ENCODE results near the gene PHF20. TPM values are rescaled to one million over a fixed set of nuclear protein-coding genes. Genes with fewer than 3 reads are reported as not detected.

PHF20 gene
- polyA plus RNA-seq, 2 donors: 13.0 to 15.8 TPM

DNA sequence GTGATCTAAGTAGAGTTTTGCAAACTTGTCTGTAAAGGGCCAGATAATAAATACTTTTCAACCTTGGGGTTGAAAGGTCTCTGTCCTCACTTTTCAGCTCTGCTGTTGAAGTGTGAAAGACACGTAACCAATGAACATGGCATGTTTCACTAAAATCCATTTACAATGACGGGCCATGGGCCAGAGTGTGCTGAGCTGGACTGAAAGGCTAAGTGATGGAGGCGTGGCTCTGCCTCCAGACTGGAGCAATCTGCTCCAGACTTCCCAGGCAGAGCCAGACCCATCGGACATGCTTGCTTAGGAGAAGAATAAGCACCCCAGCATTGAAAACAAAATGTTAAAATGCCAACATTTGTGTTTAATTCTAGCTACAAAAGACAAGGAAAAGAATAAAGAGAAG, 141.1 kb downstream of the PHF20 start:
- Histone ChIP-seq H3K36me3 (ENCODE audit: control insufficient read depth in 2 of 2, insufficient read depth in 2 of 2, low read length in 1 of 2) (peaks cover 4 to 17% of the 10 kb centered on the region in 2 donors), H3K9me3 (ENCODE audit: control insufficient read depth in 2 of 2, insufficient read depth in 1 of 2, low read depth in 1 of 2, low read length in 1 of 2) (no peaks in the 10 kb centered on the region), H3K27me3 (ENCODE audit: control insufficient read depth in 1 of 2, insufficient read depth in 2 of 2, low read length in 2 of 2) (no peaks in the 10 kb centered on the region), H3K4me1 (ENCODE audit: control insufficient read depth in 2 of 2, insufficient read depth in 2 of 2, low read length in 1 of 2) (peaks cover 0 to 2% of the 10 kb centered on the region in 2 donors), H3K27ac (ENCODE audit: low read depth in 2 of 2, low read length in 1 of 2) (no peak overlapping the region), H3K4me3 (ENCODE audit: low read depth in 1 of 2, low read length in 2 of 2) (no peak overlapping the region)
- 85 to 87% methylated on average over 4 of the region's 4 CpGs for WGBS, 2 donors

DNA sequence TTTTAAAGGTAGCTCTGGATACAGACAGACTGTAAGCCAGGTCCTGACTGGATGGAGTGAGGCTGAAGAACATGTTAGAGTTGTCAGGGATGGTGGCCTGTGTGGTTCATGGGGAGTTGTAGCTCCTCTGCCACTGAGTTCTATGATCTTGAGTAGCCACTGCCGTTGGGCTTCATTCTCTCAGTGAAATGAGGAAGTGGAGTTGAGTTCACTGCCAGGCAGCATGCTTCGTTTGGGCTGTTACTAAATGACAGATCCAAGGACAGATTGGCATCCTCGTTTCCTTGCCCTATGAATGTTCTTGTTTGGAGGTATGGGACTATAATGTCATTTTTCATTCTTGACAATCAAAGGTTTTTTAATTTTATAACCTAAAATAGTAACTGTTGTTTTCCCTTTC, 145.3 kb downstream of the PHF20 start:
- no peak overlapping the region for H3K4me3 ChIP-seq (ENCODE audit: low read depth in 1 of 2, low read length in 2 of 2)
- peaks cover 6 to 19% of the 10 kb centered on the region in 2 donors for H3K36me3 ChIP-seq (ENCODE audit: control insufficient read depth in 2 of 2, insufficient read depth in 2 of 2, low read length in 1 of 2)
- H3K27ac ChIP-seq (ENCODE audit: low read depth in 2 of 2, low read length in 1 of 2): no peak overlapping the region
- peaks cover 0 to 2% of the 10 kb centered on the region in 2 donors for H3K4me1 ChIP-seq (ENCODE audit: control insufficient read depth in 2 of 2, insufficient read depth in 2 of 2, low read length in 1 of 2)
- 68 to 74% methylated on average over 3 of the region's 3 CpGs for WGBS, 2 donors
- no peaks in the 10 kb centered on the region for H3K9me3 ChIP-seq (ENCODE audit: control insufficient read depth in 2 of 2, insufficient read depth in 1 of 2, low read depth in 1 of 2, low read length in 1 of 2)
- H3K27me3 ChIP-seq (ENCODE audit: control insufficient read depth in 1 of 2, insufficient read depth in 2 of 2, low read length in 2 of 2): no peaks in the 10 kb centered on the region

DNA sequence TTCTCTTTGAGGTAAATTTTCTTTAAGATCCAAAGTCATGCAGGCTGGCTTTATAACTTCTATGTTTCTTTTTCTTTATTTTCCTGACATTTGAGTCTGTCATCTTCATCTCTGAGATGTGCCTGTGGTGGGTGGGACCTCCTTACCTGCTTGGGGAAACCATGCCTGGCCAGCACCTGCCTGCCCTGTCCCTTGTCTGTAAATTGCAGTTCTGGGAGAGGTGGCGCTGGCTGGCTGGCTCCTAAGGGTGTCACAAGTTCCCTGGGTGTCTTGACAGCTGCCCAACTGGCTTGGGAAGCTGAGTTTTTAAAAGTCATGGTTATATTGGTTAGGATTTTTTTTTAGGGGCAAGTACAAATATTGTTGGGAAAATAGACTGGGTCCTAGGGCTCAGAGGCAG, 146.2 kb downstream of the PHF20 start:
- H3K27ac ChIP-seq (ENCODE audit: low read depth in 2 of 2, low read length in 1 of 2): no peak overlapping the region
- H3K9me3 ChIP-seq (ENCODE audit: control insufficient read depth in 2 of 2, insufficient read depth in 1 of 2, low read depth in 1 of 2, low read length in 1 of 2): no peaks in the 10 kb centered on the region
- WGBS, 2 donors: 85 to 94% methylated on average over 1 of the region's 1 CpG
- H3K4me1 ChIP-seq (ENCODE audit: control insufficient read depth in 2 of 2, insufficient read depth in 2 of 2, low read length in 1 of 2): peaks cover 0 to 2% of the 10 kb centered on the region in 2 donors
- H3K4me3 ChIP-seq (ENCODE audit: low read depth in 1 of 2, low read length in 2 of 2): no peak overlapping the region
- peaks cover 6 to 19% of the 10 kb centered on the region in 2 donors for H3K36me3 ChIP-seq (ENCODE audit: control insufficient read depth in 2 of 2, insufficient read depth in 2 of 2, low read length in 1 of 2)
- no peaks in the 10 kb centered on the region for H3K27me3 ChIP-seq (ENCODE audit: control insufficient read depth in 1 of 2, insufficient read depth in 2 of 2, low read length in 2 of 2)

DNA sequence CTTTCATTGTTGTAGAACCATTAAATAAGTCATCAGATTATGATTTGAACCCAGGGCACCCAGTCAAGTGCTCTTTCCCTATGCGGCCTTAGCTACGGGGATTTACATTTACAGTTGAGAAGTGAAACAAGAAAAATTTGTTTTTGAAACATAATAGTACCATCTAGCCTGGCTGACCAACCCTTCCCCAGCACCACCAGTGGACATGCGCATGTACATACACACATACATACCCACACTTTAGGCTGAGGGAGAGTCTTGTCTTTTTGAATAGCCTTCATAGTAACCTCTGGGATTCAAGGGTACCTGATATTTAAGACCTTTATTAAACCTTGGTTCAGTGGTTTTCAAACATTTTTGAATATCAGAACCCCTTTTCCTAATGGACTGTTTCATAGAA, 148.7 kb downstream of the PHF20 start:
- H3K36me3 ChIP-seq (ENCODE audit: control insufficient read depth in 2 of 2, insufficient read depth in 2 of 2, low read length in 1 of 2): peaks cover 6 to 11% of the 10 kb centered on the region in 2 donors
- 99% methylated on average over 3 of the region's 3 CpGs for WGBS, 2 donors

DNA sequence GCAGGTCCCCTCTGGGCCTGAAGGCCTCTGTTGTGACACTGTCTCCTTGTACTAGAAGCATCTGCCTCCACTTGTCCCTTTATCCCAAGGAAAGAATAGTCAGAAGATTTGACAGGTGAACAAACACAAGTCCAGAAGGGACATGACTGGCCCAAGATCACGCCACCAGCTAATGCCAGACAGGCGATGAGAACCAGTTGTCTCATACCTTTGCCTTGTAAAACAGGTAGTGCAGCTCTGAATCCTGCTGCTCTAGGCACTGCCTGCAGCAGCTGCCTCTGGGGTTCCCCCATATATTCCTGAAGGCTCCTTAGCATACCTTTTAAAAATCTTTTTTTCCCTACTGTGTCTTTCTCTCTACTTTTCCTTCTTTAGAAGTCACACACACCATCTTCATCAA, 157.5 kb downstream of the PHF20 start:
- 75 to 78% methylated on average over 2 of the region's 2 CpGs for WGBS, 2 donors

More for the DNA sequence above, 148.7 kb downstream of the PHF20 start:
- Histone ChIP-seq H3K4me1 (ENCODE audit: control insufficient read depth in 2 of 2, insufficient read depth in 2 of 2, low read length in 1 of 2) (no peaks in the 10 kb centered on the region), H3K27ac (ENCODE audit: low read depth in 2 of 2, low read length in 1 of 2) (no peak overlapping the region), H3K4me3 (ENCODE audit: low read depth in 1 of 2, low read length in 2 of 2) (no peak overlapping the region), H3K27me3 (ENCODE audit: control insufficient read depth in 1 of 2, insufficient read depth in 2 of 2, low read length in 2 of 2) (no peaks in the 10 kb centered on the region), H3K9me3 (ENCODE audit: control insufficient read depth in 2 of 2, insufficient read depth in 1 of 2, low read depth in 1 of 2, low read length in 1 of 2) (no peaks in the 10 kb centered on the region)

DNA sequence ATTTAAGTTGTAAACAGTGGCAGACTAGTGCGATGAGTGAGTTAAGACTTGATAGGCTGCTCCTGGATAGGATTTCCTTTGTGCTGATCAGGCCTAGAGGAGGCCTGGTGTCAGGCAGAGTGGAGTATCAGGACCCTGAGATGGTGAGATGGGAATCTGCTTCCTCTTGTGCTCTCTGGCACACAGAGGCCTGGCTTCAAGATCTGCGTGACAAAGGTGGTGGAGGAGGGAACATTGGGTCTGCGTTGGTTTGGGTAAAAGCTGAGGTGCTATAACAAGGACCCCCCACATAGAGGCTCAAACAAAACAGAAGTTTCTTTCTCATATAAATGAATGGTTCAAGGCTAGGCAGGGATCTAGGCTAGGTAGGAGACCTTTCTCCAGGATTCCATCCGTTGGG, 162.2 kb downstream of the PHF20 start:
- Histone ChIP-seq H3K4me1 (ENCODE audit: control insufficient read depth in 2 of 2, insufficient read depth in 2 of 2, low read length in 1 of 2) (no peaks in the 10 kb centered on the region), H3K4me3 (ENCODE audit: low read depth in 1 of 2, low read length in 2 of 2) (no peak overlapping the region), H3K27me3 (ENCODE audit: control insufficient read depth in 1 of 2, insufficient read depth in 2 of 2, low read length in 2 of 2) (no peaks in the 10 kb centered on the region), H3K9me3 (ENCODE audit: control insufficient read depth in 2 of 2, insufficient read depth in 1 of 2, low read depth in 1 of 2, low read length in 1 of 2) (no peaks in the 10 kb centered on the region), H3K36me3 (ENCODE audit: control insufficient read depth in 2 of 2, insufficient read depth in 2 of 2, low read length in 1 of 2) (peaks cover 13 to 14% of the 10 kb centered on the region in 2 donors), H3K27ac (ENCODE audit: low read depth in 2 of 2, low read length in 1 of 2) (no peak overlapping the region)
- 90 to 94% methylated on average over 4 of the region's 4 CpGs for WGBS, 2 donors

More for the DNA sequence above, 157.5 kb downstream of the PHF20 start:
- Histone ChIP-seq H3K4me1 (ENCODE audit: control insufficient read depth in 2 of 2, insufficient read depth in 2 of 2, low read length in 1 of 2) (no peaks in the 10 kb centered on the region), H3K4me3 (ENCODE audit: low read depth in 1 of 2, low read length in 2 of 2) (no peak overlapping the region), H3K36me3 (ENCODE audit: control insufficient read depth in 2 of 2, insufficient read depth in 2 of 2, low read length in 1 of 2) (peaks cover 10 to 12% of the 10 kb centered on the region in 2 donors), H3K9me3 (ENCODE audit: control insufficient read depth in 2 of 2, insufficient read depth in 1 of 2, low read depth in 1 of 2, low read length in 1 of 2) (no peaks in the 10 kb centered on the region), H3K27ac (ENCODE audit: low read depth in 2 of 2, low read length in 1 of 2) (no peak overlapping the region), H3K27me3 (ENCODE audit: control insufficient read depth in 1 of 2, insufficient read depth in 2 of 2, low read length in 2 of 2) (no peaks in the 10 kb centered on the region)

DNA sequence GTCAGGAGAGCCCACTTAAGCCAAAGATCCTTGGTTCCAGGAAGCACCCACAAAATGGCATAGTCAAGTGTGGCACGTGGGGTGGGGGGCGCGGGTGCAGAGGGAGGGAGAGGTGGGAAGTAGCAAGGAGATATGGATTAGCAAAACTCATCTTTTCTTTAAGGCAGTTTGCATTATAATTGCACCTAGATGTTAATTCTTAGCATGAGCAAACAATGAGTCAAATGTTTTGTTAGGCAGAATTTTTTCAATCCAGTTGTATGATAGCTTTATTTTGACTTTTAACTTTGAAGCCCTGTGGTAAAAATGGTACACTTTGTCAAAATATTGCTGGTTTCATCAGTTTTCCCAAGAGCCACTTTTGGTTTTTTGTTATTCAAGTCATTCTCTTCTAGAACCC, 167.4 kb downstream of the PHF20 start:
- Histone ChIP-seq H3K27me3 (ENCODE audit: control insufficient read depth in 1 of 2, insufficient read depth in 2 of 2, low read length in 2 of 2) (no peaks in the 10 kb centered on the region), H3K36me3 (ENCODE audit: control insufficient read depth in 2 of 2, insufficient read depth in 2 of 2, low read length in 1 of 2) (peaks cover 18 to 21% of the 10 kb centered on the region in 2 donors), H3K4me1 (ENCODE audit: control insufficient read depth in 2 of 2, insufficient read depth in 2 of 2, low read length in 1 of 2) (no peaks in the 10 kb centered on the region), H3K27ac (ENCODE audit: low read depth in 2 of 2, low read length in 1 of 2) (no peak overlapping the region), H3K9me3 (ENCODE audit: control insufficient read depth in 2 of 2, insufficient read depth in 1 of 2, low read depth in 1 of 2, low read length in 1 of 2) (no peaks in the 10 kb centered on the region), H3K4me3 (ENCODE audit: low read depth in 1 of 2, low read length in 2 of 2) (no peak overlapping the region)
- 94 to 98% methylated on average over 3 of the region's 3 CpGs for WGBS, 2 donors

DNA sequence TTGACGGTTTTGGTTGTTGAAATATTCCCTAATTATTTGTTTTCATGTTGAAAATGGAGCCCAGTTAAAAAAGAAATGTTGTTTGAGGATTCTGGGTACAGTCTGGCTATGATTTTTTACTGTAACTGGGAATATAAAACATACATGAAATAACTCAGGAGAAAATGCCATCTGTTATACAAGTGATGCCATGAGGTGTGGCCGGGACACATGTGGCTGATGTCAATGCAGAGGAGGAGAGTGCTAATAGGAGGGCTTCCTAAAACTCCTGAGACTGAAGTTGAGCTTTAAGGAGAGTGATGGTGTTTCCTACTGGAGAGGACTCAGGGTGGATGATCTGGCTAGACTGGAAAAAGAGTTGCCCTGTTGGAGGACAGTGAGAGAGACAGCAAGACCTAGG, 169.8 kb downstream of the PHF20 start:
- Histone ChIP-seq H3K4me1 (ENCODE audit: control insufficient read depth in 2 of 2, insufficient read depth in 2 of 2, low read length in 1 of 2) (no peaks in the 10 kb centered on the region), H3K4me3 (ENCODE audit: low read depth in 1 of 2, low read length in 2 of 2) (no peak overlapping the region), H3K9me3 (ENCODE audit: control insufficient read depth in 2 of 2, insufficient read depth in 1 of 2, low read depth in 1 of 2, low read length in 1 of 2) (no peaks in the 10 kb centered on the region), H3K27ac (ENCODE audit: low read depth in 2 of 2, low read length in 1 of 2) (no peak overlapping the region), H3K27me3 (ENCODE audit: control insufficient read depth in 1 of 2, insufficient read depth in 2 of 2, low read length in 2 of 2) (no peaks in the 10 kb centered on the region), H3K36me3 (ENCODE audit: control insufficient read depth in 2 of 2, insufficient read depth in 2 of 2, low read length in 1 of 2) (peaks cover 18 to 20% of the 10 kb centered on the region in 2 donors)
- WGBS, 2 donors: 91 to 96% methylated on average over 2 of the region's 2 CpGs

DNA sequence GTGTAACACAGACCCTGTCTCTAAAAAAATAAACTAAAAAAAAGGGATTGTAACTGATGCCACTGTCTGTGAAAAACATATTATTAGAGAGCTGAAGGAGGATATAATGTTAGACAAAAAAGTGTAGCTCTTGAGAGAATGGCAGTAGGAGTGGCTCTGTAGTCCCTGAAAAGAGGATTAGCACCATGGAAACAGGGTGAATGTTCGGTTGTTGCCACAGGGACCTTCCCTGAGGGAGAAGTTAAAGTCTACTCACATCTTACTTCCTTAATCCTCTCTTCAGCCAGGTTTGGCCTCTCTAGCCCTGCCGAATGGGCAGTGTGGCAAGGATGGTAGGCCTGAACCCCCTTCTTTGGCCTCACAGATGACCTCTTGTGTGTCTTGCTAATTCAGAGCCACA, 170.4 kb downstream of the PHF20 start:
- WGBS, 2 donors: 69 to 81% methylated on average over 2 of the region's 2 CpGs
- H3K4me1 ChIP-seq (ENCODE audit: control insufficient read depth in 2 of 2, insufficient read depth in 2 of 2, low read length in 1 of 2): no peaks in the 10 kb centered on the region
- H3K4me3 ChIP-seq (ENCODE audit: low read depth in 1 of 2, low read length in 2 of 2): no peak overlapping the region
- H3K27ac ChIP-seq (ENCODE audit: low read depth in 2 of 2, low read length in 1 of 2): no peak overlapping the region
- peaks cover 18 to 20% of the 10 kb centered on the region in 2 donors for H3K36me3 ChIP-seq (ENCODE audit: control insufficient read depth in 2 of 2, insufficient read depth in 2 of 2, low read length in 1 of 2)
- H3K9me3 ChIP-seq (ENCODE audit: control insufficient read depth in 2 of 2, insufficient read depth in 1 of 2, low read depth in 1 of 2, low read length in 1 of 2): no peaks in the 10 kb centered on the region
- no peaks in the 10 kb centered on the region for H3K27me3 ChIP-seq (ENCODE audit: control insufficient read depth in 1 of 2, insufficient read depth in 2 of 2, low read length in 2 of 2)

DNA sequence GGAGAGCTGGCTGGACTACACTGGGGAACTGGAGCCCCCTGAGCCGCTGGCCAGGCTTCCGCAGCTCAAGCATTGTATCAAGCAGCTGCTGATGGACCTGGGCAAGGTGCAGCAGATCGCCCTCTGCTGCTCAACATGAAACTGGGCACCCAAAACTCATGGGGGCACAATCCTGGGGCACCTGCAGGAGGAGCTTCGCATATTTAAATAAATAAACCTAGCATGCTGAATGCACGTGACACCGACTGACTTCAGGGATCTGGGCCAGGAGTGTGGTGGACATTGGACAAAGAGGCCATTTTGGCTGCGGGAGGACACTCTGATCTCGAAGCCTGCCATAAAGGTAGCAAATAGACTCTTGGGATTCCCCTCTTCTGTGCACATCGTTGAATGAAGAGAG, 175.7 kb downstream of the PHF20 start:
- no peak overlapping the region for H3K4me3 ChIP-seq (ENCODE audit: low read depth in 1 of 2, low read length in 2 of 2)
- H3K9me3 ChIP-seq (ENCODE audit: control insufficient read depth in 2 of 2, insufficient read depth in 1 of 2, low read depth in 1 of 2, low read length in 1 of 2): no peaks in the 10 kb centered on the region
- 75 to 82% methylated on average over 9 of the region's 9 CpGs for WGBS, 2 donors
- peaks cover 9% of the 10 kb centered on the region in 2 donors for H3K36me3 ChIP-seq (ENCODE audit: control insufficient read depth in 2 of 2, insufficient read depth in 2 of 2, low read length in 1 of 2)
- H3K4me1 ChIP-seq (ENCODE audit: control insufficient read depth in 2 of 2, insufficient read depth in 2 of 2, low read length in 1 of 2): no peaks in the 10 kb centered on the region
- no peaks in the 10 kb centered on the region for H3K27me3 ChIP-seq (ENCODE audit: control insufficient read depth in 1 of 2, insufficient read depth in 2 of 2, low read length in 2 of 2)
- H3K27ac ChIP-seq (ENCODE audit: low read depth in 2 of 2, low read length in 1 of 2): no peak overlapping the region

Measured in esophagus (tissue), 2 donors.